Panc1 (cell line): Measurements from ENCODE around the gene AKT1. TPM values are rescaled to one million over a fixed set of nuclear protein-coding genes. Genes with fewer than 3 reads are reported as not detected.

Source experiments
- ATAC-seq: fragments of 200-7000 bp; cut with Tn5 transposase; 2 replicates; pipeline ENCODE4 v1.9.1; 2020; ENCODE audit warnings: mild to moderate bottlenecking, moderate library complexity
- BruUV-seq: library from RNA; stranded (reverse); fragments of 400-500 nt; replicated peaks from 2 replicates; lab custom pipeline; 2021; lab: Mats Ljungman, UMichigan
- CTCF ChIA-PET: fragments of 300-600 bp; sonication (Branson Sonifier 250); formaldehyde crosslinking; loops from one replicate; lab custom pipeline; 2022; ENCODE audit warnings: antibody characterized with exemption; lab: Charles Lee
- POLR2A ChIA-PET: fragments of 300-600 bp; sonication (Branson Sonifier 250); formaldehyde crosslinking; loops from one replicate; lab custom pipeline; 2022; ENCODE audit warnings: antibody characterized with exemption; lab: Charles Lee
- DNase-seq: peaks from one replicate; pipeline ENCODE4 v3.0.0-alpha.2; 2010; ENCODE audit warnings: low read depth, low spot score
- H3K27ac ChIP-seq: 2 replicates; pipeline ENCODE4 v1.5.1; 2011; ENCODE audit warnings: mild to moderate bottlenecking, low read length, inconsistent platforms
- H3K27me3 ChIP-seq: fragments of 200-500 bp; sonication (Bioruptor generic); 2 replicates; pipeline ENCODE4 v1.6.0; 2014; ENCODE audit warnings: low read length, inconsistent platforms; ENCODE audit not compliant: control insufficient read depth, insufficient read depth
- H3K36me3 ChIP-seq: fragments of 200-500 bp; sonication (Bioruptor generic); 2 replicates; pipeline ENCODE4 v1.5.1; 2014; ENCODE audit warnings: inconsistent platforms, mild to moderate bottlenecking, low read length, moderate library complexity; ENCODE audit not compliant: control insufficient read depth, insufficient read depth
- H3K4me1 ChIP-seq: 2 replicates; pipeline ENCODE4 v1.5.1; 2011; ENCODE audit warnings: inconsistent platforms, mild to moderate bottlenecking, low read length, moderate library complexity; ENCODE audit not compliant: control insufficient read depth, insufficient read depth
- H3K4me3 ChIP-seq, 2 experiments: 2 replicates each; pipeline ENCODE4 v1.5.1; 2011 to 2012; ENCODE audit warnings: low read depth in 2 of 2, low read length in 2 of 2, mild to moderate bottlenecking in 2 of 2, inconsistent platforms in 1 of 2, moderate library complexity in 1 of 2
- H3K9me3 ChIP-seq: fragments of 200-500 bp; sonication (Bioruptor generic); 2 replicates; pipeline ENCODE4 v1.5.1; 2014; ENCODE audit warnings: low read depth, mild to moderate bottlenecking, inconsistent platforms, low read length, moderate library complexity; ENCODE audit not compliant: control insufficient read depth, insufficient read depth
- POLR2AphosphoS5 ChIP-seq: IDR thresholded peaks from 2 replicates; pipeline ENCODE4 v1.6.1; 2012; ENCODE audit warnings: mild to moderate bottlenecking, low read depth, low read length, moderate library complexity
- SIN3A ChIP-seq: IDR thresholded peaks from 2 replicates; pipeline ENCODE4 v1.6.1; 2012; ENCODE audit warnings: low read depth, mild to moderate bottlenecking, low read length, moderate library complexity, borderline replicate concordance; ENCODE audit not compliant: insufficient read depth
- TCF7L2 ChIP-seq: IDR thresholded peaks from 2 replicates; pipeline ENCODE4 v1.6.1; 2011; ENCODE audit warnings: mild to moderate bottlenecking, low read depth, low read length, inconsistent platforms
- in situ Hi-C: cut with HindIII; loops from 2 replicates; pipeline ENCODE4 v1.10.0; 2016; ENCODE audit warnings: low sequenced_read_pairs, low pct_unique_long_range_greater_than_20kb
- intact Hi-C: fragments of 100-400 bp; cut with micrococcal nuclease; formaldehyde crosslinking; loops from one replicate; pipeline ENCODE4 v1.10.0; 2022; ENCODE audit not compliant: unreplicated experiment
- total RNA-seq: library from RNA; stranded (reverse); gene quantifications from one replicate; pipeline ENCODE4 v1.2.1, GENCODE V29; 2021; ENCODE audit not compliant: unreplicated experiment
- TF ChIP-seq, protein P1 (sequence below): fragments of 450-650 bp; IDR thresholded peaks from 2 replicates; pipeline ENCODE4 v1.5.1; 2017; ENCODE audit warnings: mild to moderate bottlenecking
- TF ChIP-seq, protein P2 (sequence below), 2 experiments: IDR thresholded peaks; 2 replicates each; pipeline ENCODE4 v1.6.1; 2011 to 2012; ENCODE audit warnings: low read depth in 2 of 2, control low read depth in 1 of 2, low read length in 1 of 2, mild to moderate bottlenecking in 1 of 2, moderate library complexity in 1 of 2; ENCODE audit not compliant: insufficient read depth in 1 of 2

AKT1 gene
- total RNA-seq, 1 experiment from 2014 or later: 175 TPM

DNA sequence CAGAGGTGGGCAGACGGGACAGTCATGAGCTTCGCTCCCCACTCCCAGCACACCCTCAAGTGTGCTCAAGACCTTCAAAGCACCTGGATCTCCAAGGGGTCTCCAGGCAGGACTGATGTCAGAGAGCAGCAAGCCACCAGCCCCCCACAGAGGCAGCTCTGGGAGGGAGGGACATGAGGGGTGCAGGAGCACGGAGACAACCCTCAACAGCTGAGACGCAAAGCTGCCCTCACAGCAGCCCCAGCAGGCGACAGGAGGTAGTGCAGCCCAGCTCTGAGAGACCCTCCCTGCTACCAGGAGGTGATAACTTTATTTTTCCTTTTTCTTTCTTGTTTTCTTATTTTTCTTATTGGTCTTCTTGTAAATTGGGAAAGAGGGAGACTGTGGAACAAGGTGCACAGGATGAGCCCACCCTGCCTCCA lies 24.7 kb downstream of the AKT1 start:
- BruUV-seq: no TSS peak
- H3K4me1 ChIP-seq: peaks cover 18% of the 10 kb centered on the region
- H3K27me3 ChIP-seq: no peaks in the 10 kb centered on the region
- ChIA-PET POLR2A (interaction anchor here (0.8 kb wide), 1 partner anchor 118 kb away, joined by 3 read pairs; no protein-coding TSS in a partner anchor), CTCF (interaction anchor here (1.1 kb wide), 1 partner anchor 9 kb away, joined by 3 read pairs; no protein-coding TSS in a partner anchor)
- no peak for TF ChIP-seq POLR2AphosphoS5
- TF ChIP-seq, protein P1, sequence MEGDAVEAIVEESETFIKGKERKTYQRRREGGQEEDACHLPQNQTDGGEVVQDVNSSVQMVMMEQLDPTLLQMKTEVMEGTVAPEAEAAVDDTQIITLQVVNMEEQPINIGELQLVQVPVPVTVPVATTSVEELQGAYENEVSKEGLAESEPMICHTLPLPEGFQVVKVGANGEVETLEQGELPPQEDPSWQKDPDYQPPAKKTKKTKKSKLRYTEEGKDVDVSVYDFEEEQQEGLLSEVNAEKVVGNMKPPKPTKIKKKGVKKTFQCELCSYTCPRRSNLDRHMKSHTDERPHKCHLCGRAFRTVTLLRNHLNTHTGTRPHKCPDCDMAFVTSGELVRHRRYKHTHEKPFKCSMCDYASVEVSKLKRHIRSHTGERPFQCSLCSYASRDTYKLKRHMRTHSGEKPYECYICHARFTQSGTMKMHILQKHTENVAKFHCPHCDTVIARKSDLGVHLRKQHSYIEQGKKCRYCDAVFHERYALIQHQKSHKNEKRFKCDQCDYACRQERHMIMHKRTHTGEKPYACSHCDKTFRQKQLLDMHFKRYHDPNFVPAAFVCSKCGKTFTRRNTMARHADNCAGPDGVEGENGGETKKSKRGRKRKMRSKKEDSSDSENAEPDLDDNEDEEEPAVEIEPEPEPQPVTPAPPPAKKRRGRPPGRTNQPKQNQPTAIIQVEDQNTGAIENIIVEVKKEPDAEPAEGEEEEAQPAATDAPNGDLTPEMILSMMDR: peak; percentile 79
- TF ChIP-seq, protein P2, sequence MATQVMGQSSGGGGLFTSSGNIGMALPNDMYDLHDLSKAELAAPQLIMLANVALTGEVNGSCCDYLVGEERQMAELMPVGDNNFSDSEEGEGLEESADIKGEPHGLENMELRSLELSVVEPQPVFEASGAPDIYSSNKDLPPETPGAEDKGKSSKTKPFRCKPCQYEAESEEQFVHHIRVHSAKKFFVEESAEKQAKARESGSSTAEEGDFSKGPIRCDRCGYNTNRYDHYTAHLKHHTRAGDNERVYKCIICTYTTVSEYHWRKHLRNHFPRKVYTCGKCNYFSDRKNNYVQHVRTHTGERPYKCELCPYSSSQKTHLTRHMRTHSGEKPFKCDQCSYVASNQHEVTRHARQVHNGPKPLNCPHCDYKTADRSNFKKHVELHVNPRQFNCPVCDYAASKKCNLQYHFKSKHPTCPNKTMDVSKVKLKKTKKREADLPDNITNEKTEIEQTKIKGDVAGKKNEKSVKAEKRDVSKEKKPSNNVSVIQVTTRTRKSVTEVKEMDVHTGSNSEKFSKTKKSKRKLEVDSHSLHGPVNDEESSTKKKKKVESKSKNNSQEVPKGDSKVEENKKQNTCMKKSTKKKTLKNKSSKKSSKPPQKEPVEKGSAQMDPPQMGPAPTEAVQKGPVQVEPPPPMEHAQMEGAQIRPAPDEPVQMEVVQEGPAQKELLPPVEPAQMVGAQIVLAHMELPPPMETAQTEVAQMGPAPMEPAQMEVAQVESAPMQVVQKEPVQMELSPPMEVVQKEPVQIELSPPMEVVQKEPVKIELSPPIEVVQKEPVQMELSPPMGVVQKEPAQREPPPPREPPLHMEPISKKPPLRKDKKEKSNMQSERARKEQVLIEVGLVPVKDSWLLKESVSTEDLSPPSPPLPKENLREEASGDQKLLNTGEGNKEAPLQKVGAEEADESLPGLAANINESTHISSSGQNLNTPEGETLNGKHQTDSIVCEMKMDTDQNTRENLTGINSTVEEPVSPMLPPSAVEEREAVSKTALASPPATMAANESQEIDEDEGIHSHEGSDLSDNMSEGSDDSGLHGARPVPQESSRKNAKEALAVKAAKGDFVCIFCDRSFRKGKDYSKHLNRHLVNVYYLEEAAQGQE (IDR thresholded peaks at IDR 0.05; ENCODE audit: insufficient read depth in 1 of 2, low read depth in 2 of 2, low read length in 1 of 2): no peak
- no peaks in the 10 kb centered on the region for H3K9me3 ChIP-seq
- DNase-seq (peak; percentile 4), ATAC-seq (no peak)
- H3K4me3 ChIP-seq: no peak overlapping the region
- in situ Hi-C loops (no loop called here), intact Hi-C loops (no loop called here)
- no peak overlapping the region for H3K27ac ChIP-seq
- H3K36me3 ChIP-seq: no peaks in the 10 kb centered on the region; the same call in 1 of the 2 replicates

DNA sequence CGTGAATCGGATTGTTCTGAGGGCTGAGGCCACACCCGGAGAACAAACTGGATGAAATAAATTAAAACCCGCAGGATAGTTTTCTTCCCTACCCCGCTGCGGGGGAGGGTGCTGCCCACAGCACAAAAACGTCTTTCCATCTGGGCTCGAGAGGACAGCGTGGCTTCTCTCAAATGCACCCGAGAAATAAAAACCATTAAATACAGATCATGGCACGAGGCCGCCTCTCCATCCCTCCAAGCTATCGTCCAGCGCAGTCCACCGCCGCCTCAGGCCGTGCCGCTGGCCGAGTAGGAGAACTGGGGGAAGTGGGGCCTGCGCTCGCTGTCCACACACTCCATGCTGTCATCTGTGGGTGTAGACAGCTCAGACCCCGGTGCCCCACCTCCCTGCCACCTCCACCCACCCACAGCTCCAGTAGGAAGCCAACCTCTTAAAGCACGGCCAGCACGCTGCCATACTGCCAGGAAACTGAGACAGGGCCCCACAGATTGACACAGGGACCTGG lies 25.4 kb downstream of the AKT1 start:
- DNase-seq (no peak), ATAC-seq (no peak)
- TF ChIP-seq, protein P2 (IDR thresholded peaks at IDR 0.05; ENCODE audit: insufficient read depth in 1 of 2, low read depth in 2 of 2, low read length in 1 of 2): no peak
- TF ChIP-seq TCF7L2 (no peak), POLR2AphosphoS5 (no peak), SIN3A (no peak)
- TF ChIP-seq, protein P1: no peak
- Histone ChIP-seq H3K36me3 (no peaks in the 10 kb centered on the region; the same call in 1 of the 2 replicates), H3K4me3 (no peak overlapping the region), H3K9me3 (no peaks in the 10 kb centered on the region), H3K27ac (no peak overlapping the region), H3K4me1 (peaks cover 18% of the 10 kb centered on the region), H3K27me3 (no peaks in the 10 kb centered on the region)
- POLR2A ChIA-PET: interaction anchor here (0.8 kb wide), 1 partner anchor 118 kb away, joined by 3 read pairs; no protein-coding TSS in a partner anchor
- intact Hi-C loops: no loop called here
- in situ Hi-C loops: no loop called here
- CTCF ChIA-PET: interaction anchor here (0.7 to 1.1 kb wide), 2 partner anchors 10 to 50 kb away, joined by 3 read pairs; no protein-coding TSS in a partner anchor
- no TSS peak for BruUV-seq
